ENCODE results near the gene DLL4. TPM values are rescaled to one million over a fixed set of nuclear protein-coding genes. Genes with fewer than 3 reads are reported as not detected.

Gene DLL4
- total RNA-seq, 5 donors from 2014 or later (not counting 1 experiment from before 2014, with no cell fraction given): 0.12 to 0.25 (median 0.13) TPM; not detected in 2

DNA sequence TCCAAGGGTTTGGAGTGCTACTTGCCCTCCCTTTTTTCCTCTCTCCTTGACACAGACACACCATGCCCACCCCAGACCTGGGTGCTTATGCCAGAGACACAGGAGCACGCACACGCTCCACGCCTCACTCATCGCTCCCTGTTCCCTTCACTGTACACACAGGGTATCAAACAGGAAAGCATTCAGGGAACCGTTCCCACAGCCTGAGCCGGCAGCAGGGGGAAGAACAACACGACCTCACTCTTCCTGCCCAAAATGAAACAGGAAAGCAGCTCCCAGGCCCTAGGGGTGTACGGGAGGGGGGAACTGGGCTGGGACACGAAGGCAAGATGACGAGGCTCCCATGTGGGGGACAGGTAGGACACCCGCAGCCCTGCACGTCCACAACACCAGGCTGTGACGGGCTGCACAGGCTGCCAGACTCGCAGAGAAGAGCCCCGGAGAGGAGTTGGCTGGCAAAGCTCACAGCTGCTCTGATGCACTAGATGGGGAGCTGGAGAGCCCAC, 11.2 kb downstream of the DLL4 start:
- ChIA-PET POLR2A (interaction anchor here in 1 of 2 donors (0.9 kb wide), 1 partner anchor 12 kb away, joined by 12 read pairs; no protein-coding TSS in a partner anchor), CTCF (interaction anchor here in 1 of 2 donors (1.3 to 1.7 kb wide), 2 partner anchors 12 to 46 kb away, joined by 3 to 7 read pairs; partner anchors contain the start of genes CHAC1 and VPS18)
- DNase-seq: peak in 4 of 35 experiments; percentile 11 to 36 (median 22)
- Histone ChIP-seq H3K36me3 (ENCODE audit: control insufficient read depth in 2 of 2, extremely low read depth in 1 of 2, insufficient read depth in 1 of 2, low read length in 1 of 2) (no peaks in the 10 kb centered on the region), H3K27me3 (replicated peaks in 1 of 2; ENCODE audit: control insufficient read depth in 2 of 2, extremely low read depth in 1 of 2, insufficient read depth in 2 of 2, low read length in 1 of 2) (peaks cover 0 to 3% of the 10 kb centered on the region in 2 experiments), H3K27ac (ENCODE audit: low read length) (peak overlapping the region; percentile 58), H3K4me1 (ENCODE audit: control insufficient read depth in 1 of 2, extremely low read depth in 1 of 2, insufficient read depth in 2 of 2, low read length in 2 of 2) (peaks cover 16 to 32% of the 10 kb centered on the region in 2 experiments), H3K4me3 (ENCODE audit: control insufficient read depth in 1 of 2, extremely low read depth in 1 of 2, low read length in 1 of 2) (no peak overlapping the region), H3K9me3 (no peaks in the 10 kb centered on the region)
- Mint-ChIP-seq H3K27ac (peak overlapping the region; percentile 73 to 91), H3K36me3 (no peaks in the 10 kb centered on the region), H3K27me3 (no peaks in the 10 kb centered on the region), H3K9me3 (no peaks in the 10 kb centered on the region), H3K4me1 (peaks cover 26 to 39% (median 34%) of the 10 kb centered on the region in 3 donors), H3K4me3 (peak overlapping the region; percentile 39 to 87 (median 63))
- peak in 2 of 4 experiments; percentile 10 to 30 for ATAC-seq (replicated peaks in 1 of 4)
- 51% methylated on average over 12 of the region's 15 CpGs for WGBS (ENCODE audit: insufficient coverage)

DNA sequence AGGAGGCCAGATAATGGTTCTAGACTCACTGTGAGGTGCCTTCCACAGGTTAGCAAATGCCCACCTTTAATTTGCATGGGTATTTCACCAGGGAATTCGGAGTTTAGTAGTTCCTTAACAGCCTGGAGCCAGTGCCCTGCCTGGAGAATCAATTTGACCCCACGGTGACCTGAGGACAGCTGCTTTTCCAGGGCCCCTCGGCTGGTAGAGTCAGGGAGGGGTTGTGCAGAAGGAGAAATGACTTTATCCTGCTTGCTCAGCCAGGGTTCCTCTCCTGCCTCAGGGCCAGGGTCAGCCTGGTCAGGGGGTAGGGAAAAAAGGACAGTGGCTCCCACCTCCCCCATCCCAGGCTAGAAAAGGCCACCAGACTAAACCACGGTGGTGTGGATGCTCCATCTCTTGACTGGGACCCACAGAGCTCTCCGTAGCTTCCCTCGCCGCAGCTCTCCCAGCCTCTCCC, 12.0 kb downstream of the DLL4 start:
- ChIA-PET CTCF (interaction anchor here (0.6 to 1.7 kb wide), 6 partner anchors 10 to 172 kb away, joined by 3 to 10 read pairs (median 4); partner anchors contain the start of genes CHAC1 (in 2 of the 2) and VPS18 (in 1 of the 2)), POLR2A (no interaction called here)
- Histone ChIP-seq H3K27me3 (replicated peaks in 1 of 2; ENCODE audit: control insufficient read depth in 2 of 2, extremely low read depth in 1 of 2, insufficient read depth in 2 of 2, low read length in 1 of 2) (peaks cover 0 to 3% of the 10 kb centered on the region in 2 experiments), H3K9me3 (no peaks in the 10 kb centered on the region), H3K36me3 (ENCODE audit: control insufficient read depth in 2 of 2, extremely low read depth in 1 of 2, insufficient read depth in 1 of 2, low read length in 1 of 2) (no peaks in the 10 kb centered on the region), H3K27ac (ENCODE audit: low read length) (peak overlapping the region; percentile 58), H3K4me3 (ENCODE audit: control insufficient read depth in 1 of 2, extremely low read depth in 1 of 2, low read length in 1 of 2) (no peak overlapping the region), H3K4me1 (ENCODE audit: control insufficient read depth in 1 of 2, extremely low read depth in 1 of 2, insufficient read depth in 2 of 2, low read length in 2 of 2) (peaks cover 16 to 32% of the 10 kb centered on the region in 2 experiments)
- Mint-ChIP-seq H3K4me3 (peak overlapping the region; percentile 58 to 87 (median 63)), H3K9me3 (no peaks in the 10 kb centered on the region), H3K36me3 (no peaks in the 10 kb centered on the region), H3K27me3 (no peaks in the 10 kb centered on the region), H3K4me1 (peaks cover 27 to 39% (median 37%) of the 10 kb centered on the region in 3 donors), H3K27ac (peak overlapping the region; percentile 73 to 91)
- DNase-seq (peak in 1 of 35 experiments; percentile 28), ATAC-seq (replicated peaks in 1 of 4) (no peak)
- WGBS (ENCODE audit: insufficient coverage): 67% methylated on average over 3 of the region's 7 CpGs

DNA sequence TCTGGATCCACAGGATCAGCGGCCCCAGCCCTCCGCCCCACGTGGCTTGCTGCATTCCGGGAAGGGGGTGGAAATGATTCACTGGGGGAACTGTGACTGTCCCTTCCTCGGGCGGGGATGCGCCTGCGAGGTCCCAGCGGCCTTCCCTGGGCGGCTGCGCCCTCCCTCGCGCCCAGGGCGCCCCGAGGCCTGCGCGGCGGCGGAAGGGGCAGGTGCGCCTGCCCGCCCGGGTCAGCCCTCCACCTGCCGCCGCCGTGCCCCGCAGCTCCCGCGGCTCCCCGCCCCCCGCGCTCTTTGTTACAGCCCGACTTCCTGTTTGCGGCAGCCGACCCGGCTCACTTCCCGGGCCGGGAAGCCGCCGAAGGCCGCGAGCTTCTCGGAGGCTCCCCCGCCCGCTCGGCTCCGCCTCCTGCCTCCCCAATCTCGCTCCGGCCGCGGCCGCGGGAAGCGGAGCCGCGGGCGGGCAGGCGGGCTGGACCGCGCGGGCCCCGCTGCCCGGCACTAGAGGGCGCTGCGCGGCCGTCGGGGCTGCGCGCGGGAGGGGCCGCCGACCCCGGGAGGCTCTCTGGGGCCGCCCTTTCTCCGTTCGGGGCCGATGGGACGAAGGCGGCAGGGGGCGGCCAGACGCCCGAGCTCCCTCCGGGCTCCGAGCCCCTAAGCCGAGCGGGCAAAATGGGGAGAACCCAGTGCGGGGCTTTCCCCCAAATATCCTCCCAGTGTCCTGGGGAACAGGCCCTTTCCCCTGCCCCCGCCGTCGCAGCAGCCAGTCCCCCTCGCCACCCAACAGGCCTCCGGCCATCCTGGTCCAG, 12.6 kb downstream of the DLL4 start:
- CTCF ChIA-PET: interaction anchor here (0.6 to 1.7 kb wide), 12 partner anchors 10 to 1637 kb away, joined by 3 to 10 read pairs (median 4); partner anchors contain the start of genes CHAC1 (in 2 of the 2) and VPS18 (in 1 of the 2)
- POLR2A ChIA-PET: interaction anchor here in 1 of 2 donors (0.6 kb wide), 1 partner anchor 58 kb away, joined by 3 read pairs; no protein-coding TSS in a partner anchor
- H3K27ac Mint-ChIP-seq: peak overlapping the region; percentile 79 to 91
- H3K36me3 Mint-ChIP-seq: no peaks in the 10 kb centered on the region
- H3K27me3 Mint-ChIP-seq: no peaks in the 10 kb centered on the region
- H3K36me3 ChIP-seq (ENCODE audit: control insufficient read depth in 2 of 2, extremely low read depth in 1 of 2, insufficient read depth in 1 of 2, low read length in 1 of 2): no peaks in the 10 kb centered on the region
- no peaks in the 10 kb centered on the region for H3K9me3 Mint-ChIP-seq
- ATAC-seq (replicated peaks in 1 of 4): peak; percentile 66 to 79 (median 74)
- no peaks in the 10 kb centered on the region for H3K9me3 ChIP-seq
- DNase-seq: peak; percentile 30 to 79 (median 55)
- peaks cover 0 to 3% of the 10 kb centered on the region in 2 experiments for H3K27me3 ChIP-seq (replicated peaks in 1 of 2; ENCODE audit: control insufficient read depth in 2 of 2, extremely low read depth in 1 of 2, insufficient read depth in 2 of 2, low read length in 1 of 2)
- under 1% methylated on average over 76 of the region's 92 CpGs for WGBS (ENCODE audit: insufficient coverage)
- H3K27ac ChIP-seq (ENCODE audit: low read length): peak overlapping the region; percentile 79
- H3K4me1 Mint-ChIP-seq: peaks cover 28 to 39% (median 38%) of the 10 kb centered on the region in 3 donors
- peak overlapping the region; percentile 74 to 87 (median 80) for H3K4me3 Mint-ChIP-seq
- peaks cover 16 to 32% of the 10 kb centered on the region in 2 experiments for H3K4me1 ChIP-seq (ENCODE audit: control insufficient read depth in 1 of 2, extremely low read depth in 1 of 2, insufficient read depth in 2 of 2, low read length in 2 of 2)
- H3K4me3 ChIP-seq (ENCODE audit: control insufficient read depth in 1 of 2, extremely low read depth in 1 of 2, low read length in 1 of 2): peak overlapping the region; percentile 62 to 89

DNA sequence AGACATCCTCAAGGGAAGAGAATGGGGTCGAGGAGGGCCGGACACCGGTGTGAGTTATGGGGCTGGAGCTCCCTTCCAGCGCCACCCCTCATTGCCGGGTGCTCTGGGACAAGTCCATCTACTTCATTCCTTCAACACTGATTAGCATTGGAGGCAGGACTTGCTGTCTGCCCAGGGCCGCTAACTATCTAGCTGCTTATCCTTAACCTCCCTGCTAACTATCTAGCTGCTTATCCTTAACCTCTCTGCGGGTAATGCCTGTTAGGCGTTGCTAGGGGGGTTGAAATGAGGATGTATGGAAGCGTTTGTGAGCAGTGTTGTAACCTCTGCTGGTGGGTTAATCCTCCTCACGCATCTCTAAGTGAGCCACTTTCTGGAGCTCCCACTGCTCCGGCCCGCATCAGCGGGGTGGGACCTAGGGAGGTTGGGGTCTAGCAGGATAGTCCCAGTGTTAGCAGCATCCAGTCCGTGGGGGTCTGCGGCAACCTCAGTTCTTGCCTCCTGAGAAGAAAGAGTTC, 13.3 kb downstream of the DLL4 start:
- ChIA-PET CTCF (interaction anchor here (0.6 to 1.7 kb wide), 9 partner anchors 9 to 1636 kb away, joined by 3 to 10 read pairs (median 4); partner anchors contain the start of gene CHAC1 (in 2 of the 2)), POLR2A (interaction anchor here in 1 of 2 donors (0.5 to 0.6 kb wide), 2 partner anchors 59 to 540 kb away, joined by 3 to 5 read pairs; no protein-coding TSS in a partner anchor)
- Histone ChIP-seq H3K4me1 (ENCODE audit: control insufficient read depth in 1 of 2, extremely low read depth in 1 of 2, insufficient read depth in 2 of 2, low read length in 2 of 2) (peaks cover 16 to 32% of the 10 kb centered on the region in 2 experiments), H3K27me3 (replicated peaks in 1 of 2; ENCODE audit: control insufficient read depth in 2 of 2, extremely low read depth in 1 of 2, insufficient read depth in 2 of 2, low read length in 1 of 2) (peaks cover 0 to 3% of the 10 kb centered on the region in 2 experiments), H3K27ac (ENCODE audit: low read length) (peak overlapping the region; percentile 79), H3K4me3 (ENCODE audit: control insufficient read depth in 1 of 2, extremely low read depth in 1 of 2, low read length in 1 of 2) (peak overlapping the region; percentile 62 to 89), H3K36me3 (ENCODE audit: control insufficient read depth in 2 of 2, extremely low read depth in 1 of 2, insufficient read depth in 1 of 2, low read length in 1 of 2) (no peaks in the 10 kb centered on the region), H3K9me3 (no peaks in the 10 kb centered on the region)
- 46% methylated on average over 6 of the region's 15 CpGs for WGBS (ENCODE audit: insufficient coverage)
- DNase-seq (peak in 1 of 35 experiments; percentile 38), ATAC-seq (replicated peaks in 1 of 4) (peak in 3 of 4 experiments; percentile 1 to 6 (median 5))
- H3K27ac Mint-ChIP-seq: peak overlapping the region; percentile 79 to 90
- peak overlapping the region; percentile 74 to 87 (median 80) for H3K4me3 Mint-ChIP-seq
- peaks cover 28 to 39% (median 38%) of the 10 kb centered on the region in 3 donors for H3K4me1 Mint-ChIP-seq
- H3K27me3 Mint-ChIP-seq: no peaks in the 10 kb centered on the region
- no peaks in the 10 kb centered on the region for H3K36me3 Mint-ChIP-seq
- no peaks in the 10 kb centered on the region for H3K9me3 Mint-ChIP-seq

DNA sequence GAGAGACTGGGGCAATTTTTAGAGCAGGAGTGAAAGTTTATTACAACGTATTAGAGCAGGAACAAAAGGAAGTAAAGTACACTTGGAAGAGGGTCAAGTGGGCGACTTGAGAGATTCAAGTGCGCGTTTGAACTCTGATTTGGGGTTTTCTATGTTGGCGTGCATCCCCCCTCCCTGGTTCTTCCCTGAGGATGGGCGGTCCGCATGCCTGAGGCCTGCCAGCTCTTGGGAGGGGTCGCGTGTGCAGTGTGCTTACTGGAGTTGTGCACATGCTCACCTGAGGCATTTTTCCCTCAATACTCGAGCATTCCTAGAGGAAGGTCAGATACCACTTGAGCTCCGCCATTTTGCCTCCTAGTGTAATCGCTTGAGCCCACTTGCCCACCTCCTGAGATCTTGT, 13.7 kb downstream of the DLL4 start:
- Histone ChIP-seq H3K27me3 (replicated peaks in 1 of 2; ENCODE audit: control insufficient read depth in 2 of 2, extremely low read depth in 1 of 2, insufficient read depth in 2 of 2, low read length in 1 of 2) (peaks cover 0 to 3% of the 10 kb centered on the region in 2 experiments), H3K36me3 (ENCODE audit: control insufficient read depth in 2 of 2, extremely low read depth in 1 of 2, insufficient read depth in 1 of 2, low read length in 1 of 2) (no peaks in the 10 kb centered on the region), H3K9me3 (no peaks in the 10 kb centered on the region), H3K27ac (ENCODE audit: low read length) (no peak overlapping the region), H3K4me3 (ENCODE audit: control insufficient read depth in 1 of 2, extremely low read depth in 1 of 2, low read length in 1 of 2) (peak overlapping the region in 1 of 2 donors; percentile 89), H3K4me1 (ENCODE audit: control insufficient read depth in 1 of 2, extremely low read depth in 1 of 2, insufficient read depth in 2 of 2, low read length in 2 of 2) (peaks cover 16 to 32% of the 10 kb centered on the region in 2 experiments)
- WGBS (ENCODE audit: insufficient coverage): 95% methylated on average over 8 of the region's 12 CpGs
- Mint-ChIP-seq H3K4me3 (peak overlapping the region; percentile 74 to 87 (median 80)), H3K36me3 (no peaks in the 10 kb centered on the region), H3K27me3 (no peaks in the 10 kb centered on the region), H3K27ac (peak overlapping the region; percentile 79 to 90), H3K4me1 (peaks cover 28 to 39% (median 38%) of the 10 kb centered on the region in 3 donors), H3K9me3 (no peaks in the 10 kb centered on the region)
- ATAC-seq (replicated peaks in 1 of 4) (no peak), DNase-seq (no peak)
- CTCF ChIA-PET: interaction anchor here (0.6 to 1.7 kb wide), 6 partner anchors 11 to 245 kb away, joined by 3 to 11 read pairs (median 6); partner anchors contain the start of gene CHAC1 (in 1 of the 2)
- POLR2A ChIA-PET: interaction anchor here in 1 of 2 donors (0.5 kb wide), 1 partner anchor 540 kb away, joined by 5 read pairs; no protein-coding TSS in a partner anchor

Data from T-cell (primary cell).